Subcutaneous adipose tissue (tissue), 4 donors: ENCODE data around the gene GRIN3B. TPM values are rescaled to one million over a fixed set of nuclear protein-coding genes. Genes with fewer than 3 reads are reported as not detected.

ENCODE experiments used
- CTCF ChIP-seq: fragments of 450-650 bp; IDR thresholded peaks from one replicate; pipeline ENCODE4 v1.5.1; 2016; ENCODE audit warnings: low read depth, mild to moderate bottlenecking, control low read depth, antibody characterized with exemption, moderate library complexity
- total RNA-seq, 4 donors: library from RNA; depleted of rRNA; stranded (reverse); fragments of >200 nt; gene quantifications; one replicate each; pipeline ENCODE4 v1.1.0, GENCODE V29; 2016

The GRIN3B gene
- total RNA-seq, 4 donors from 2014 or later, result not detected

- no peak for TF ChIP-seq CTCF
Observed at GRCh38 chr19:1011831-1012333, 11.7 kb downstream of the GRIN3B start.

DNA sequence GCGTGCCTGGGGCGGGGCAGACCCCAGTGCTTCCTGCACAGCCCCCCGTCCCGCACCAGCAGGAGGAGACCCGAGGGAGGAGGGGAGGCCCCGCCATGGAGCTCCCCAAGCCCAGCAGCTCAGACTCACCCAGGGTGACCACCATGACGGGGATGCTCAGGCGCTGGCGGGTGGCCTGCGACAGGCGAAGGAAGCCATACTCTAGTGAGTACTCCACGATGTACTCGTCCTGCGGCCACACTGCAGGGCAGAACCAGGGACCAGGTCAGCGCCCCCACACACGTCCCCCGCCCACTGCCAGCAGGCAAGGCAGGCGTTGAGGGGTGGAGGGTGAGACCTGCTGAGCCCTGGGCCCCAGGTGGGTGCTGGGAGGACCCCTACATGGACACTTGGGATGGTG, 12.1 kb downstream of the GRIN3B start:
- no peak for TF ChIP-seq CTCF

DNA sequence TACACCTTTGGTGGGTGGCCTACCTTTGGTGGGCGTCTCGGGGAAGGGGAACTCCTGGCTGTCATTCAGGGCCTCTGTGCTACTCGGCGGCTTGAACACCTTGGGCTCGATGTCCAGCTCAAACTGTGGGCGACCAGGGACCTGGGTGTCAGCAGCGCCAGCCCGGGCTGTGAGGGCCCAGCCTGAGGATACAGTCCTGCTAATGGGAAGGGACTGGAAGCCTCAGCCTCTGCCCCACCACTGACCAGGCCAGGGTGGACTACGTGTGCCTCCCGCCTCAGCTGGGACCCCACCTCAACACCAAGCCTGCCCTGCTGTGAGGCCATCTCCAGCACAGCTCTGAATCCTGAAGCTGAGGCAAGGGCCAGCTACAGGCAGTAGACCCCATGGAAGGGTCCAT, 13.0 kb downstream of the GRIN3B start:
- TF ChIP-seq CTCF, result no peak

DNA sequence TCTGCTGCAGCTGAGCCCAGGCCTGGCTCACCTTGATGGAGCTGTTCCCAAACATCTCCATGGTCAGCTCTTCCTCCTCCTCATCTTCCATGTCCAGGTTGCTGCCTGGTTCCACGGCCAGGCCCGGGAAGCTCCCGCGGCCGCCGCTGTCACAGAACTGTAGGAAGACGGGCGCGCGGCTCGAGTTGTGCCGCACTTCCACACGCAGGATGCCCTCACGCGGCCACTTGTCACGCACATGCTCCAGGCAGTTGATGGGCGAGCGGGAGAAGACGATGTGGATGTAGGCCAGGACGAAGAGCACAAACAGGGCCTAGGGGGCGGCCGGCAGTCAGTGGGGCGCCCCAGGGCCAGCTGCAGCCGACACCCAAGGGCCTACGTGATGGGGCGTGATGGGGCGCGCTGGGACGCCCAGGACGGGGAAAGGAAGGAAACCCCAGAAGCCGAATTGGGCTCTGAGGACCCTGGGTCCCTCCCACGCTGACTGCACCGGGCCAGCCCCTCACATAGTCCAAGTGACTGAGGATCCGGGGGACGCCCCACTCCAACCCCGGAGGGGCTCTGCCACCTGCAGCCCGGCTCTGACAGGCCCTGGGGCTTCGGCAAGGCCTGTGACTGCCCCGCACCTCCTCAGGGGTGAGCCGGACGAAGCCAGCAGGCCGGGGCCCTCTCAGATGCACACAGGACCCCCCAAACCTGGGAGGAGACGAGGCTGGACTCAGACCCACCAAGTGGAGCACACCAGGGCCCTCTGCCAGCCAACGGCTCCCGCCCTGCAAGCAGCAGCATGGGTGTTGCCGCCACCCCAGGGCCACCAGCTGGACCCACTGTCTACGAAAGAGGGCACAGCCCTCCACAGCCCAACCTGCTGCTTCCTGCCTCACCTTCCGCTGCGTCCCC, 14.2 kb downstream of the GRIN3B start:
- TF ChIP-seq CTCF, result no peak

DNA sequence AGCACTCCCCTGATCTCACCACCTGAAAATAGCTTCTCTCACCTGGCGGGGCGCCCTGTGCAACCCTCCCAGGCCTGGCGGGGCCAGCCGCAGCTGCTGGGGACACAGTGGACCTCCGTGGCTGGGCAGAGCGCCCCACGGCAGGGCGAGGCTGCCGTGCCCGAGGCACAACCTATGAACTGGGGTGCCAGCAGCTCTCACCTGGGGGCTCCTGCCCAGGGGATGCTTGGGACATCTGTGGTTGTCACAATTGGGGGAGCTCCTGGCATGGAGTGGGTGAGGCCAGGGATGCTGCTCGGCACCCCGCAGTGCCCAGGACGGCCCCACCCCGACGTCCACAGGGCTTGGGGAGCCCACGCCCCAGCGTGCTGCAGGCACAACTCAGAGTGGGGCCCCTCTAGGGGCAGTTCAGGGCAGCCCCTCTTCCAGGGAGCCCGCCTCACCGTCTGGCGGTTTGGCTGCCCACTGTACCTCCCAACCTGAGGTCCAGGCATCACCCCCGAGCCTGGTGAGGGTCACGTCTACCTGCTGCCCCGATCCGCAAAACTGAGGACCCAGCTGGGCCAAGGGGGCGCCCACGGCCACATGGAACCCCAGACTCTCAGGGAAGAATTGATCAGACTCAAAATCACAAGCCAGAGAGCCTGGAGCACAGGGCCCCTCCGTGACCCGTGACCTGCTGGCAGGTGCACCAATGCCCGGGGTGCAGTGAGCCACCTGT, 15.0 kb downstream of the GRIN3B start:
- no peak for TF ChIP-seq CTCF

DNA sequence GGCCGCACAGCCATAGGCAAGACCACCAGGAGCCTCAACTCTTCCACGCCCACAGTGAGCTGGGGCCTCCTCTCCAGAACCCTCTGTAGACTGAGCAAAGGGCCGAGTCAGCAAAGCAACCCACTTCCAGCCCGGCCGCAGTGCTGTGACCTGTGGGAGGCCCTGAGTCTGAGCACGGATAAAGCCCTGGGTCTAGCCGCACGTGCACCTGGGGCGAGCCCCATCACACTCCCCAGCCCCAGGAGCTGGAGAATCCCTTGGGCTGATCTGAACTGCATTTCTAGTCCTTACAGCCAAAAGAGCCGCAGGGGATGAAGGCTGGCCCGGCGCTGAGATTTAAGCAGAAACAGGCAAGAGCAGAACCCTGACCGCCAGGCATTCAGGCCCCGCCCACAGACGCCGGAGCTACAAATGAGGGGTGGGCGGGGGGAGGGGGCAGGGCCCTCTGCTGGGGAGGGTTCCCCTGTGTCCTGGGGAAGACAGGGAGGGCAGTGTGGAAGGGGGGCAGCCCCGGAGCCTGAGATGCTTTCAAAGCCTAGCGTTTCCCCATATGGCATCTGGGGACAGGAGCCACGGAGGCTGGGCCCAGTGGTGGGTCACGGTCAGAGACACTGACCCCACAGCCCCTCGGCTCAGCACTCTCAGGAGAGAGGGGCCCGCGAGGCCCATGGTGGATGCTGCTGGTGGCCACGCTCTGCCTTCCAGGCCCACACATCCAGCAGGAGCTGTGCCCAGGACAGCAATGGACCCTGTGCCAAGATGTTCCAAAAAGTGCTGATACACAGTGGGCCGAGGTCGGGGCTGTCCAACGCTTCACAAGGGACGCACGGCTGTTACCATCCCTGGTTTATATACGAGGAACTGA, 15.8 kb downstream of the GRIN3B start:
- no peak for TF ChIP-seq CTCF
